ENCODE results near the gene RBMS3. TPM values are rescaled to one million over a fixed set of nuclear protein-coding genes. Genes with fewer than 3 reads are reported as not detected.
A peak's percentile ranks its signal among the peaks of the same experiment; 100 is the strongest.

RBMS3 gene
- total and polyA plus RNA-seq, 3 donors from 2014 or later: 5.6 to 36.2 (median 19.7) TPM

DNA sequence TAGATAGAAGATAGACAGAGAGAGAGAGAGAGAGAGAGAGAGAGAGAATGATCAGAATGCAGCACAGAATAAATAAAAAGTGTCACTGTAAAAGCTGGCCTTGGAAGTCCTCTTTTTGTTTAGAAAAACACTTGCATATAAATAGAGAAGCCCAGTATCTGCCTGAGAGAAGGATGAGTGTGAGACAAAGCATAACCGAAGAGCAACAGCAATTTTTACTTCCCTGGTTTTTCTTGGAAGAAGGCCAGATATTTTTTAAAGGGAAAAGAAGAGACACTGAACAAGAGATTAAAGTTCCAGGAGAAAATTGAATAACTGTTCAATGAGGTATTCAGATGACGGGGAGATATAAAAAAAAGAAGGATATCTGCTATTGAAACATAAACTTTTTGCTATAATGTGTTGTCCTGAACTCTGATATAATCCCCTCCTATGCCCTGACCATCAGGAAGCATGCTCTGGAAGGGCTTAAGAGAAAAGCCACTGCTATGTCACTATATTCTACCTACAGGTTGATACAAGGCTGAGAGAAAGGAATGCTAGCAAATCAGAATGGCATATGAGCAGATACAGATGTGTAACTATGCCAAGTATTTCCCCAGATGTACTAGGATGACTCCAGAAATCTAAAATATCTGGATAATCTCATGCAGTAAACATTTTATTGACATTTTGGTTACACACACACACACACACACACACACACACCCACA lies 358.9 kb downstream of the RBMS3 start:
- no peaks in the 10 kb centered on the region for H3K36me3 ChIP-seq (ENCODE audit: low read depth, missing control alignments)
- H3K27me3 ChIP-seq: no peaks in the 10 kb centered on the region
- peaks cover 33% of the 10 kb centered on the region for H3K4me1 ChIP-seq
- intact Hi-C loops (cut with DNase I; ENCODE audit: low total_unique reads): no loop called here
- no peak overlapping the region for H3K27ac ChIP-seq
- no peak for DNase-seq
- H3K4me3 ChIP-seq: no peak overlapping the region
- TF ChIP-seq POLR2A (IDR thresholded peaks at IDR 0.05): no peak
- TF ChIP-seq, protein P1, sequence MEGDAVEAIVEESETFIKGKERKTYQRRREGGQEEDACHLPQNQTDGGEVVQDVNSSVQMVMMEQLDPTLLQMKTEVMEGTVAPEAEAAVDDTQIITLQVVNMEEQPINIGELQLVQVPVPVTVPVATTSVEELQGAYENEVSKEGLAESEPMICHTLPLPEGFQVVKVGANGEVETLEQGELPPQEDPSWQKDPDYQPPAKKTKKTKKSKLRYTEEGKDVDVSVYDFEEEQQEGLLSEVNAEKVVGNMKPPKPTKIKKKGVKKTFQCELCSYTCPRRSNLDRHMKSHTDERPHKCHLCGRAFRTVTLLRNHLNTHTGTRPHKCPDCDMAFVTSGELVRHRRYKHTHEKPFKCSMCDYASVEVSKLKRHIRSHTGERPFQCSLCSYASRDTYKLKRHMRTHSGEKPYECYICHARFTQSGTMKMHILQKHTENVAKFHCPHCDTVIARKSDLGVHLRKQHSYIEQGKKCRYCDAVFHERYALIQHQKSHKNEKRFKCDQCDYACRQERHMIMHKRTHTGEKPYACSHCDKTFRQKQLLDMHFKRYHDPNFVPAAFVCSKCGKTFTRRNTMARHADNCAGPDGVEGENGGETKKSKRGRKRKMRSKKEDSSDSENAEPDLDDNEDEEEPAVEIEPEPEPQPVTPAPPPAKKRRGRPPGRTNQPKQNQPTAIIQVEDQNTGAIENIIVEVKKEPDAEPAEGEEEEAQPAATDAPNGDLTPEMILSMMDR (IDR thresholded peaks at IDR 0.05): no peak
- WGBS, 2 donors: 35 to 42% methylated on average over 2 of the region's 2 CpGs
- no peaks in the 10 kb centered on the region for H3K9me3 ChIP-seq

DNA sequence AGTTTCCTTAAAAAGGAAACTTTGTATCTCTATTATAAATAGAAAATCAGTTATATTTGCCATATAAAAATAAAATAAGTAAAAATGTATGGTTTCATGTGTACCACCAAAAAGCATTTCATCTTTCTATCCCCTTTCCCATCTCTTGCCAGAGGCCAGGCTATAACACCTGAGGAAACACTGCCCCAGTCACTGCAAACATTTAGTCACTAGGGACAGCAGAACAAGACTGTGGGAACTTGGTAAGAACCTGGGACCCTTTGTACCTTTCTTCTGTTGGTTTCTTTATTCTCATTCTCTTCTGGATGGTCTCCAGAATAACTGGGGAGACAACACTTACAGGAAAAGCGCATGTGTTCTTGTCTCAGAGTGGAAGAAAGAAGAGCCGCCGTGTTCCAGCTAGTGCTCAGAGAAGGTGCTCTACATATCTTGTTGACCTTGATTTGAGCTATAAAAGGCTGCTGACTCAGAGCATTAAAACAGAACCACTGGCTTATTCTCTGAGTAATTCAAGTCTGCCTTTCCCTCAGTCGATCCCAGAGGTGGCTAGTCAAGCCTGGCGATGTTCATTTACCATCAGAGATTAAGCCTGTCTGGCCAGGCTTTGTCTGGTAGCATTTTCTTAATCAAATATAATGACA lies 361.6 kb downstream of the RBMS3 start:
- Histone ChIP-seq H3K4me1 (peaks cover 33% of the 10 kb centered on the region), H3K4me3 (no peak overlapping the region), H3K27me3 (no peaks in the 10 kb centered on the region), H3K9me3 (no peaks in the 10 kb centered on the region), H3K36me3 (ENCODE audit: low read depth, missing control alignments) (no peaks in the 10 kb centered on the region), H3K27ac (peak overlapping the region; percentile 69 to 78)
- intact Hi-C loops (cut with DNase I; ENCODE audit: low total_unique reads): no loop called here
- WGBS, 2 donors: 35 to 42% methylated on average over 5 of the region's 5 CpGs
- TF ChIP-seq, protein P1 (IDR thresholded peaks at IDR 0.05): no peak
- no peak for TF ChIP-seq POLR2A (IDR thresholded peaks at IDR 0.05)
- peak; percentile 75 for DNase-seq

DNA sequence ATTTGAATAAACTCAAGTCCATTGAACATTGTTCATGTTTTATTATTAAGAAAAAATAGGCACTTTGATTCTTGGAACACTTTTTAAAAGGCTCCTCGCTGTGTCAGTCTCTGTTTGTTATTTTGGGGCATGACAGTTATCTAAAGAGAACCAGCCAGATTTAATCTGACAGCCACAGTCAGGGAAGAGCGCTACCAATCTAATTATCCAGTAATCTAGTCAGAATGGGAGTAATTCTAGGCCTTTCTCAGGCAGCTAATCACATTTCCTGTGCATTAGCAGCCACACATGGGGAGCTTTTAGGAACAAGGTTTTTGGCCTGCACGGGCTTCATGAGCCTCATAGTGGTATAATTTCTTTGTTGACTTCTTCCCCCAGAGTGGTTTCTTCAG lies 362.2 kb downstream of the RBMS3 start:
- Histone ChIP-seq H3K27me3 (no peaks in the 10 kb centered on the region), H3K4me3 (no peak overlapping the region), H3K4me1 (peaks cover 33% of the 10 kb centered on the region), H3K9me3 (no peaks in the 10 kb centered on the region), H3K27ac (peak overlapping the region; percentile 69 to 78), H3K36me3 (ENCODE audit: low read depth, missing control alignments) (no peaks in the 10 kb centered on the region)
- 66 to 71% methylated on average over 3 of the region's 3 CpGs for WGBS, 2 donors
- no peak for DNase-seq
- TF ChIP-seq, protein P1 (IDR thresholded peaks at IDR 0.05): no peak
- TF ChIP-seq POLR2A (IDR thresholded peaks at IDR 0.05): no peak
- intact Hi-C loops (cut with DNase I; ENCODE audit: low total_unique reads): no loop called here

DNA sequence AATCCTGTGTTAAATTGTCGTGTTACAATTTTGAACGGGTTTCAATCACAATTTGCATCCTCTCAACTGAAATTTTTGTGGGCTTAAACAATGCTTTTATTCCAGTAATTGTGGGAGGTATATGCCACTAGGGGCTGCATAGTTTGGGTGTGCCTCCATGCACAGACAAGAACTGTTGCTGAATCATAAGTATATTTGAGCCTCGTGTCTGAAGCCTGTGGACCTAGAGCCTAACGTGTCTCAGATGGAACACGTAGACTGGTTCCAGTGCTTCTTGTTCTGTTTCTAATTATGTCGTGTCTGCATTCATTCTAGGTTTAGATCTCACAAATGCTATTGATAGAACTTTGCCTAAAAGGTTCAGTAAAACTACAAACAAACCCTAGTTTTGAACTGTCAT lies 363.4 kb downstream of the RBMS3 start:
- WGBS, 2 donors: 62 to 77% methylated on average over 6 of the region's 6 CpGs
- Histone ChIP-seq H3K4me1 (peaks cover 33% of the 10 kb centered on the region), H3K27ac (no peak overlapping the region), H3K36me3 (ENCODE audit: low read depth, missing control alignments) (no peaks in the 10 kb centered on the region), H3K9me3 (no peaks in the 10 kb centered on the region), H3K27me3 (no peaks in the 10 kb centered on the region), H3K4me3 (no peak overlapping the region)
- intact Hi-C loops (cut with DNase I; ENCODE audit: low total_unique reads): no loop called here
- no peak for DNase-seq
- TF ChIP-seq, protein P1 (IDR thresholded peaks at IDR 0.05): no peak
- no peak for TF ChIP-seq POLR2A (IDR thresholded peaks at IDR 0.05)
